ENCODE data around the gene CCR3. TPM values are rescaled to one million over a fixed set of nuclear protein-coding genes. Genes with fewer than 3 reads are reported as not detected.

The CCR3 gene
- total RNA-seq, 1 donor from 2014 or later = not detected

GRCh38 chr3:46245146-46245545, 2.9 kb downstream of the CCR3 start:
- no peak for DNase-seq (ENCODE audit: low spot score)
- Mint-ChIP-seq H3K27me3 (ENCODE audit: insufficient read depth, low read depth) (peaks cover 4% of the 10 kb centered on the region), H3K9me3 (no peaks in the 10 kb centered on the region), H3K4me3 (no peak overlapping the region), H3K36me3 (no peaks in the 10 kb centered on the region), H3K27ac (no peak overlapping the region), H3K4me1 (no peaks in the 10 kb centered on the region)
- no peak overlapping the region for H3K4me3 ChIP-seq
- H3K9me3 ChIP-seq (ENCODE audit: low read depth) = no peaks in the 10 kb centered on the region
- no peaks in the 10 kb centered on the region for H3K79me2 ChIP-seq (ENCODE audit: low read depth)
- H3K4me2 ChIP-seq = no peak overlapping the region
- H2AFZ ChIP-seq (replicated peaks) = no peak overlapping the region
- no peak overlapping the region for H3K9ac ChIP-seq
- H3K36me3 ChIP-seq = no peaks in the 10 kb centered on the region
- H4K20me1 ChIP-seq (ENCODE audit: low read depth) = no peaks in the 10 kb centered on the region
- no peaks in the 10 kb centered on the region for H3F3A ChIP-seq (ENCODE audit: low read depth)
- H3K27ac ChIP-seq = no peak overlapping the region
- TF ChIP-seq CTCF (IDR thresholded peaks at IDR 0.05) (no peak), EZH2phosphoT487 (IDR thresholded peaks at IDR 0.05) (no peak)
- no peaks in the 10 kb centered on the region for H3K4me1 ChIP-seq
- H3K27me3 ChIP-seq = no peaks in the 10 kb centered on the region

GRCh38 chr3:46252980-46253379, 10.7 kb downstream of the CCR3 start:
- H3K79me2 ChIP-seq (ENCODE audit: low read depth) = no peaks in the 10 kb centered on the region
- Mint-ChIP-seq H3K27ac (no peak overlapping the region), H3K27me3 (ENCODE audit: insufficient read depth, low read depth) (no peaks in the 10 kb centered on the region), H3K4me3 (no peak overlapping the region), H3K4me1 (no peaks in the 10 kb centered on the region), H3K36me3 (no peaks in the 10 kb centered on the region), H3K9me3 (peaks cover 2% of the 10 kb centered on the region)
- H3K27me3 ChIP-seq = no peaks in the 10 kb centered on the region
- no peaks in the 10 kb centered on the region for H3K36me3 ChIP-seq
- H4K20me1 ChIP-seq (ENCODE audit: low read depth) = no peaks in the 10 kb centered on the region
- TF ChIP-seq EZH2 (IDR thresholded peaks at IDR 0.05) (no peak), CTCF (IDR thresholded peaks at IDR 0.05) (no peak), EZH2phosphoT487 (IDR thresholded peaks at IDR 0.05) (no peak)
- DNase-seq (ENCODE audit: low spot score) = no peak
- H3K9me3 ChIP-seq (ENCODE audit: low read depth) = no peaks in the 10 kb centered on the region
- H2AFZ ChIP-seq (replicated peaks) = no peak overlapping the region
- H3K4me2 ChIP-seq = no peak overlapping the region
- no peak overlapping the region for H3K4me3 ChIP-seq
- H3K9ac ChIP-seq = no peak overlapping the region
- no peak overlapping the region for H3K27ac ChIP-seq
- H3F3A ChIP-seq (ENCODE audit: low read depth) = no peaks in the 10 kb centered on the region
- no peaks in the 10 kb centered on the region for H3K4me1 ChIP-seq

- H3K79me2 ChIP-seq (ENCODE audit: low read depth) = no peaks in the 10 kb centered on the region
- H3K4me1 ChIP-seq = no peaks in the 10 kb centered on the region
- TF ChIP-seq CTCF (IDR thresholded peaks at IDR 0.05) = no peak
- TF ChIP-seq EZH2phosphoT487 (IDR thresholded peaks at IDR 0.05) = no peak
- no peak for TF ChIP-seq EZH2 (IDR thresholded peaks at IDR 0.05)
- Mint-ChIP-seq H3K36me3 (no peaks in the 10 kb centered on the region), H3K9me3 (peaks cover 2% of the 10 kb centered on the region), H3K27me3 (ENCODE audit: insufficient read depth, low read depth) (no peaks in the 10 kb centered on the region), H3K4me1 (no peaks in the 10 kb centered on the region), H3K4me3 (no peak overlapping the region), H3K27ac (no peak overlapping the region)
- DNase-seq (ENCODE audit: low spot score) = no peak
- H4K20me1 ChIP-seq (ENCODE audit: low read depth) = no peaks in the 10 kb centered on the region
- no peaks in the 10 kb centered on the region for H3K9me3 ChIP-seq (ENCODE audit: low read depth)
- no peak overlapping the region for H3K9ac ChIP-seq
- no peak overlapping the region for H3K4me3 ChIP-seq
- no peak overlapping the region for H3K4me2 ChIP-seq
- H2AFZ ChIP-seq (replicated peaks) = no peak overlapping the region
- no peak overlapping the region for H3K27ac ChIP-seq
- H3F3A ChIP-seq (ENCODE audit: low read depth) = no peaks in the 10 kb centered on the region
- no peaks in the 10 kb centered on the region for H3K36me3 ChIP-seq
- no peaks in the 10 kb centered on the region for H3K27me3 ChIP-seq
Measured at GRCh38 chr3:46258525-46258924, 16.3 kb downstream of the CCR3 start.

All from neural progenitor cell (in vitro differentiated cells).